SW480 (cell line): ENCODE measurements around the gene CALD1.

ENCODE experiments used
- DNase-seq: peaks from one replicate; pipeline ENCODE4 v3.0.0-alpha.2; 2016; ENCODE audit warnings: low spot score

The CALD1 gene

DNA sequence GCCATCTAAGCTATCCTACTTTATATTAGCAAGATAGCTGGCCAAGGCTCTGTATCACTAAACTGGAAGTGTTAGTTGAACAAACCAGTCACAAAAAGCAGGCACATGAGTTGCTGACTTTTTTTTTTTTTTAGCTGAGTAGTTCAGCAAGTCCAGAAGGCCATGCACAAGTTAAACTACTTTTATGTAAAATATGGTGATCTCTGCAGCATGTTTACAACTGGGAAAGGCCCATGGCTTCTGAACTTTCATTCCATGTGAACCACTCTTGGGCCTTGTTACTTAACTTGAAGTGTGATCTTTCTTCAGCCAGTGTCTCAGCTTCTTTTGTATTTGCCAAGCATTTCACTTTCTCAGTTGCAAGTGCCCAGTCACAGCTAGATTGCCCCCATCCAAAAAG is 78.5 kb downstream of the CALD1 start:
- no peak for DNase-seq

GRCh38 chr7:134859783-134860182 is 80.3 kb downstream of the CALD1 start:
- no peak for DNase-seq

- peak; percentile 9 for DNase-seq
Observed at GRCh38 chr7:134865001-134865845, 85.8 kb downstream of the CALD1 start.

DNA sequence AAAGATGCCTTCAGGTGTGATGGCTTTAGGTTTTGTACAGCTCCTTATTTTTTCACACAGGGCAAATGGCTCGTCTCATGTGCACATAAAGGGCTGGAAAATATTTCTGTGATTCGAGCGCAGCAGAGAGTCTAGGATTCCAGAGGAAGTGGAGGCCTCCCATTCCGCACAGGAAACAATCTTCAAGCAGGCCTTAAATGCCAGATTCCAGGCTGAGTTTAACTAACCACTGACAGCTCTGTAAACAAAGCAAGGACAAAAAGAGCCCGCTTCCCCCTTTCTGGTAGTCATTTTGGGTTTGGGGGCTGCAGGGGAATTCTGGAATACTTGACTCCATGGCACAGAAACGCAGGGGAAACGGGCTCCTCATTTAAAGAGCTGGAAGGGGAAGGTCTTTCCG is 87.2 kb downstream of the CALD1 start:
- DNase-seq: no peak

DNA sequence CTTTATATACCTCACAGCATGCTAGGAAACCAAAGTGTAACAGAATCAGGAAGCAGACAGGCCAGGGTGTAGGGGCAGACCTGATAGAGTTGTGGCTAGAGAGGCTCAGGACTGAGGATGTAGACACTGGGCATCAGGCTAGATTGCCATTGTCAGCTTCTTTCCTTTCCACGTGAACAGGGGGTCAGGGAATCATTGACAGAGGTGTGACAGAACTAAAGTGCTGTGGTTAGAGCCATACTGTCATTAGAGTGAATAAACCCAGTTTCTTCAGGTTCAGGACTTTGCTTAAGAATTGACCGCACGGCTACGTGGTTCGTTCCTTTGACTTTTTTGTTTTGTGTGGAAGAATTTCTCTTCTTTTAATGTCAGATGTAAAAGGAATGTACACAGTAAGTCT is 90.7 kb downstream of the CALD1 start:
- DNase-seq: no peak

DNA sequence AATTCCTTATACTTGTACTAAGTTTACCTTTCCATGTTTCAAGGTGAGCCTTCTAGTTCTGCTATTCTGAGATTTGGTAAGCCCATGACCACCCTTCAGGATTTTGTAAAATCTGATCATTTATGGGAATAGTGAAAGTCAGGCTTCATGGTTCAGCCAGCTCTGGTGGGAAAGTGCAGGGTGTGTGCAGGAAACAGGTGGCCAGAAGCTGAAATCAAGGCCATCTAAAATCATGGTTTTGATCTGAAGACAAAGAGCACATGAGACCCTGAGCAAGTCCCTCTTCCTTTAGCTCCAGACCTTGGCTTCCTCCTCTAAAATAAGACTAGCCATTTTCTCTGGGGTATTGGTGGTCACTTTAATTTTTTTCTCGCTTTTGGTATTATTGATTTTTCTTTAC is 91.3 kb downstream of the CALD1 start:
- no peak for DNase-seq

DNA sequence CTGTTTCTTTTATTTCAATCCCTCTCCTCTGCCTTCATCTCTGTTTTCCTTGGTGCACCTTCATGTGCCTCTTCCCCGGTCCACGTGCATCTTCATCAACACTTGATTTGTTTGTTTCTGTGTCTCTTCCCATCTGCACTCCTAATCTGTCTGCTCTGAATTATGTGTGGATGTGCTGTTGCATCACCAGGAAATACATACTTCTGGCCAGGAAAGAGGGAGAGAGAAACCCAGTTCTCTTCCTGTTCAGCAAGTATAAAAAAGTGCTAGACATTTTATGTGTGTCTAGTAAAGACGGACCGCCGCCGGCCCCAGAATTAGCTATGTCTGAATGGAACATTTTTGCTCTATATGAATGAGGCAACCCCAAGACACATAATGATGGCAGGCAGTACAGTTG is 93.8 kb downstream of the CALD1 start:
- DNase-seq: no peak

DNA sequence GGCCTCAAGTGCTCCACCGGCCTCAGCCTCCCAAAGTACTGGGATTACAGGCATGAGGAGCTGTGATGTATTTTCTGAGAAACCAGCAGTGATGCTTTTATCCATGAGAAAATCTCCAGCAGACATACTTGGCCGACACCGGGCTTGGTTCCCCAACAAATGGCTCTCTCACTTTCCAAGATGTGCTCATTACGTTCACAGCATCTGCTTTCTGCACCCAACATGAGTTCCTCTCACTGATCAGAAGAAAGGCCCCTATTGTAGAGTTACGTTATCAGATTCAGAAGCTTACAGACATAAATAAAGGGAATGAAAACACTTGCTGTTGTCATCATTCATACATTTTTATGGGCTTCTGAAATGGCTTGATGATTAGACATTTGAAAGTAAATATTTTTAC is 95.0 kb downstream of the CALD1 start:
- DNase-seq: no peak

- DNase-seq: no peak
Observed at GRCh38 chr7:134875867-134876266, 96.4 kb downstream of the CALD1 start.

- no peak for DNase-seq
Observed at GRCh38 chr7:134878746-134879357, 99.4 kb downstream of the CALD1 start.

GRCh38 chr7:134879815-134880475 is 100.5 kb downstream of the CALD1 start:
- no peak for DNase-seq

DNA sequence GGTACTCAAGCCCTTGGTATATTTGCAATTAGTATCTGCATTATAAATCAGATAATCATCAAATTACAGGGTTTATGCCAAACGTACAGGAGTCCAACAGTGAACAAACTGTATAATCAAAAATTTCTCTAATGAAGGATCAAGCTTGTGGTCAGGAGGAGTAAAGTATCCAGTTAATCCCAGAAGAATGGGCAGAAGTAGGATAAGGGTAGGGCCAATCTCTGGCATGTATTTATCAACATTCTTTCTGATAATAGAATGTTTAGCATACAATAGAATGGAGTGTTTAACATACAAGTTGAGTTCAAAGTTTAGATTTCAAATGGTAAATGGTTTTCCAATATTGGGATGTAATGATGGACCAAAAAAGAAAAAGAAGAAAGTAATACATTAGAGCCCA is 103.0 kb downstream of the CALD1 start:
- no peak for DNase-seq

GRCh38 chr7:134885967-134886352 is 106.5 kb downstream of the CALD1 start:
- DNase-seq: no peak

GRCh38 chr7:134886353-134887057 is 107.1 kb downstream of the CALD1 start:
- no peak for DNase-seq

GRCh38 chr7:134887523-134887922 is 108.1 kb downstream of the CALD1 start:
- DNase-seq: no peak

- no peak for DNase-seq
Observed at GRCh38 chr7:134888141-134888740, 108.8 kb downstream of the CALD1 start.

- DNase-seq: no peak
Observed at GRCh38 chr7:134890246-134891240, 111.1 kb downstream of the CALD1 start.

- DNase-seq: peak; percentile 98
Observed at GRCh38 chr7:134891262-134891695, 111.8 kb downstream of the CALD1 start.

DNA sequence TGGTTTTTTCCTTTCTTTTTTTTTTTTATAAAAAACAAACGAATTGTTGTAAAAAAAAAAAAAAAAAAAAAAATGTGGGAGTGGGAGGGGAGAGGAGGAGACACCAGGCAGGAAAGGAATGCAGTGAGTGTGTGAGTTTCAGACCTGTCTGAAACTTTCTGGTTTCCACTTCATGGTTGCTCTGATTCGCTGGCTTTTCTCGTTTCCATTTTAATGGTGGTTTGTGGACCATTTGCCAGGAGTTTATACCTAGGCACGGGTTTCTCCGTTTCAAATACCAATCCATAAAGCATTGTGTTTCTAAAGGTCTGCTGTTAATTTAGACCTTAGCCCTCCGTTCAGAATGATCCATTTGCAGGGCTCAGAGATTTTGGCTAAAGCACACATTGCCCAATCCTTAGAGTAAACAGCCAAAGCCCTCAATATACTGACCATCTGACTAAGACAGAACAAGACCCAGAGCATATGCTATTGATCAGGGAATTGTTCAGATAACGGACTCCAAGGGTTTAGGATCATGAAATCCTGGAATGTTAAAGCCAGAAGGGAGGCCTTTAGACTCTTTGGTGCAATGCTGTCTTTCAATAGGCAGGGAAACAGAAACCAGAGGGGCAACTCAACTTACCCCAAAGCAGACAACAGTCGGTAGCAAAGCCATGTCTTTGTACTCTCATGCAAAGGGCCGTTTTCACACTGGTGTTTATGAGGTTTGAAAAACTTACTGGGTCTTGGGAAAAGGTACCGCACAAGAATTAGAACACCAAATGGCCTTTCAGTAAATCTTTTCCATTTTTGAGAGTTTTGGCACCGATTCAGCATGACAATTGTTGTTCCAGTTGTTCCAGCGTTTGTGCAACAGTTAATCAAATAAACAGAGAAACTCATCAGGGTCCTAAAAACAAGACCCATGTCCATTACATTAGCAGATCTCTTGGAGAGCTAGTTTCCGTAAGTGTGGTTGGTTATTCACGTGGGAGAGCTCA is 112.6 kb downstream of the CALD1 start:
- peak; percentile 57 for DNase-seq

DNA sequence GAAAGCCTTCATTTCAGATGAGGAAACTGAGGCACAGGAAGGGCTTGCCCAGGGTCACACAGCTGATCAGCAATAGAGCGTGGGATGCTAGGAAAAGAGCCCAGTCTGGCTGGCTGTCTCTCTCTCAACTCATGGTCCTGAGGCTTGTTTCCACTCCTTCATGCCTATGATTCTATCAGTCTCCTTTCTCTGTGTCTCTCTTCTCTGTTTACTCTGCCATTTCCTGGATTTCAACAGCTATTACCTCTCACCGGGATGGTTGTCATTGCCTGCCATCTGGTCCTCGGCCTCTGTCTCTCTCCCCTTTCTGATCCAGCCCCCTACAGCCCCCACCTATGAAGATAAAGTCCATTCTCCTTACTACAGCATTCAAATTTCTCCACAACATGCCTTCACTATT is 113.5 kb downstream of the CALD1 start:
- DNase-seq: no peak
